ENCODE data around the gene MRPL23.

Gene MRPL23

DNA sequence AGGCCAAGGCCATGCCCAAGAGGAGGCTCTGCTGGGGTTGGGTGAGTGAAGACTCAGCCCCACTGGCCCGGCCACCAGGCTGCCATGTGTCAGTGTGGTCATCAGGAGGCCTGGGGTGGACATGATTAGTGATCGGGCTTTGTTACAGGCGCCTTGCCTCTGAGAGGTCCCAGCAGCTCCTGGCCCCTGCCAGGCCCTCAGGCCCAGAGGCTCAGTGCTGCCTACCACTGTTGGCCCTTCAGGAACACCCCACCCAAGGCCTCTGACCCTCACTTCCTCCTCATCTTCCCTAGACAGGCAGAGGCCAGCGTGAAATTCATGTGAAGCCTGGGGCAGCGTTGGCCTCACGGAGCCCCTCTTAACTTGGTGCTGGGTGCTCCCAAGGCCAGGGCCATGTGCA is 2.2 kb downstream of the MRPL23 start:
- no peak for ATAC-seq
- TF ChIP-seq ARNTL (CRISPR knock-in tag; IDR thresholded peaks at IDR 0.05; ENCODE audit: borderline replicate concordance, low read depth) (no peak), ZNF70 (CRISPR knock-in tag; IDR thresholded peaks at IDR 0.05) (no peak), BACH2 (CRISPR knock-in tag; IDR thresholded peaks at IDR 0.05; ENCODE audit: borderline replicate concordance) (no peak), CSDC2 (CRISPR knock-in tag; IDR thresholded peaks at IDR 0.05) (no peak), RARB (CRISPR knock-in tag; IDR thresholded peaks at IDR 0.05) (no peak), TCF4 (CRISPR knock-in tag; IDR thresholded peaks at IDR 0.05; ENCODE audit: borderline replicate concordance) (no peak), ZFP3 (CRISPR knock-in tag; IDR thresholded peaks at IDR 0.05) (no peak), ZNF8 (CRISPR knock-in tag; IDR thresholded peaks at IDR 0.05) (no peak), ZC3H10 (CRISPR knock-in tag; IDR thresholded peaks at IDR 0.05) (no peak), OSR1 (CRISPR knock-in tag; IDR thresholded peaks at IDR 0.05) (no peak), SNAI2 (CRISPR knock-in tag; IDR thresholded peaks at IDR 0.05) (no peak), ZFP30 (CRISPR knock-in tag; IDR thresholded peaks at IDR 0.05) (no peak)
- TF ChIP-seq, protein P1, sequence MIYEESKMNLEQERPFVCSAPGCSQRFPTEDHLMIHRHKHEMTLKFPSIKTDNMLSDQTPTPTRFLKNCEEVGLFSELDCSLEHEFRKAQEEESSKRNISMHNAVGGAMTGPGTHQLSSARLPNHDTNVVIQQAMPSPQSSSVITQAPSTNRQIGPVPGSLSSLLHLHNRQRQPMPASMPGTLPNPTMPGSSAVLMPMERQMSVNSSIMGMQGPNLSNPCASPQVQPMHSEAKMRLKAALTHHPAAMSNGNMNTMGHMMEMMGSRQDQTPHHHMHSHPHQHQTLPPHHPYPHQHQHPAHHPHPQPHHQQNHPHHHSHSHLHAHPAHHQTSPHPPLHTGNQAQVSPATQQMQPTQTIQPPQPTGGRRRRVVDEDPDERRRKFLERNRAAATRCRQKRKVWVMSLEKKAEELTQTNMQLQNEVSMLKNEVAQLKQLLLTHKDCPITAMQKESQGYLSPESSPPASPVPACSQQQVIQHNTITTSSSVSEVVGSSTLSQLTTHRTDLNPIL (CRISPR knock-in tag; IDR thresholded peaks at IDR 0.05; ENCODE audit: low read depth), result no peak

DNA sequence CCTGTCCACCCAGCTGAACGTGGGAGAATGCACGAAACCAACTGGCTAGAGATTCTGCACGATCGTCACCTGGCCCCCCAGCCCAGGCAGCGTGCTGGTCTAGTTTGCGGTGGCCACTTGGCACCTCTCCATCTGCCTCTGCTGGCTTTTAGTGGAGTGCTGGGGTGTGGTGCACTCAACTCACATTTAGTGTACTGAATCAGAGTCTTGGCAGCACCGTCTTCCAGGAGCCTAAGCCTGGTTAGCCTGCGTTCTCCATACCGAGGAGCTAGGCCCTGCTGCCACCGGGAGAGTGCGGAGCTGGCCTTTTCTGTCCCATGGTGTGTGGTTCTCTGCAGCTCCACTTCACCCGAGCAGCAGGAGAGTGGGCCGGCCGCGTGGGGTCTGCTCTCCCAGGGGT is 2.8 kb downstream of the MRPL23 start:
- TF ChIP-seq SNAI2 (CRISPR knock-in tag; IDR thresholded peaks at IDR 0.05), result no peak
- no peak for TF ChIP-seq OSR1 (CRISPR knock-in tag; IDR thresholded peaks at IDR 0.05)
- no peak for TF ChIP-seq BACH2 (CRISPR knock-in tag; IDR thresholded peaks at IDR 0.05; ENCODE audit: borderline replicate concordance)
- no peak for TF ChIP-seq ISL1 (CRISPR knock-in tag; IDR thresholded peaks at IDR 0.05)
- TF ChIP-seq ZFP3 (CRISPR knock-in tag; IDR thresholded peaks at IDR 0.05), result no peak
- TF ChIP-seq, protein P2, sequence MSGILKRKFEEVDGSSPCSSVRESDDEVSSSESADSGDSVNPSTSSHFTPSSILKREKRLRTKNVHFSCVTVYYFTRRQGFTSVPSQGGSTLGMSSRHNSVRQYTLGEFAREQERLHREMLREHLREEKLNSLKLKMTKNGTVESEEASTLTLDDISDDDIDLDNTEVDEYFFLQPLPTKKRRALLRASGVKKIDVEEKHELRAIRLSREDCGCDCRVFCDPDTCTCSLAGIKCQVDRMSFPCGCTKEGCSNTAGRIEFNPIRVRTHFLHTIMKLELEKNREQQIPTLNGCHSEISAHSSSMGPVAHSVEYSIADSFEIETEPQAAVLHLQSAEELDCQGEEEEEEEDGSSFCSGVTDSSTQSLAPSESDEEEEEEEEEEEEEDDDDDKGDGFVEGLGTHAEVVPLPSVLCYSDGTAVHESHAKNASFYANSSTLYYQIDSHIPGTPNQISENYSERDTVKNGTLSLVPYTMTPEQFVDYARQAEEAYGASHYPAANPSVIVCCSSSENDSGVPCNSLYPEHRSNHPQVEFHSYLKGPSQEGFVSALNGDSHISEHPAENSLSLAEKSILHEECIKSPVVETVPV (CRISPR knock-in tag; IDR thresholded peaks at IDR 0.05), result no peak
- TF ChIP-seq TOX (CRISPR knock-in tag; IDR thresholded peaks at IDR 0.05; ENCODE audit: borderline replicate concordance), result no peak
- ATAC-seq, result no peak

DNA sequence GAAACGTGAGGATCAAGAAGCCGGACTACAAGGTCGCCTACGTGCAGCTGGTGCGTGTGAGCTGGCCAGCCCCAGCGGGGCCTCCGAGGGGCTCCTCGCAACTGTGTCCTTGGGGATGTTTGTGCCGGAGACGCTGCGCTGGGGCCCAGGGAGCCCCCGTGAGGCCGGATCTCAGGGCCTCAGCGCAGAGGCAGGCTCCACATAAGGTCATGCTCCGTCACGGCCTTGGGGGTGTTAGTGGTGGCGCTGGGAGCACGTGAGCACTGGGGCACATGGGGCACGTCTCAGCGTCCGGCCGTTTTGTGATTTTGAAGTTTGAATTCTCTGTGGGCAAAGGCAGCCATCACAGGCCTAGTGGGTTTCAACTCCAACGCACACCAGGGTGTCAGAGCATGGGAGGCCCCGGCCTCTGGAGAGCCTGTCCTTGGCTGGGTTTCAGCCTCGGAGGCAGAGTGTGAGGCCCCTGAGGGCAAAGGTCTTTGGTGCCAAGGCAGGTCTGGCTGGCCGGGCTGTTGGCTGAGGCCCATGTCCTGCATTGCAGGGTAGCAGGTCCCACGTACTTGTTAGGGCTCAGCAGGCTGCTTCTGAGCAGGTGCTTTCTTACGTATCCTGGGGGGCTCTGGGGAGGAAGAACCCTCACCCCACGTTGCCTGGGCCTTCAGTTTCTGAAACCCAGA is 5.8 kb downstream of the MRPL23 start:
- TF ChIP-seq, protein P1 (CRISPR knock-in tag; IDR thresholded peaks at IDR 0.05; ENCODE audit: low read depth), result no peak
- TF ChIP-seq ESRRG (CRISPR knock-in tag; IDR thresholded peaks at IDR 0.05) (no peak), BACH2 (CRISPR knock-in tag; IDR thresholded peaks at IDR 0.05; ENCODE audit: borderline replicate concordance) (no peak), GLIS3 (CRISPR knock-in tag; IDR thresholded peaks at IDR 0.05) (no peak), PPARA (CRISPR knock-in tag; IDR thresholded peaks at IDR 0.05; ENCODE audit: borderline replicate concordance) (no peak), ZNF565 (CRISPR knock-in tag; conservative IDR thresholded peaks at IDR 0.05; ENCODE audit: low read depth) (no peak), ZC3H10 (CRISPR knock-in tag; IDR thresholded peaks at IDR 0.05) (no peak), TCF4 (CRISPR knock-in tag; IDR thresholded peaks at IDR 0.05; ENCODE audit: borderline replicate concordance) (no peak), ARNTL (CRISPR knock-in tag; IDR thresholded peaks at IDR 0.05; ENCODE audit: borderline replicate concordance, low read depth) (no peak), RARB (CRISPR knock-in tag; IDR thresholded peaks at IDR 0.05) (no peak)
- TF ChIP-seq, protein P3, sequence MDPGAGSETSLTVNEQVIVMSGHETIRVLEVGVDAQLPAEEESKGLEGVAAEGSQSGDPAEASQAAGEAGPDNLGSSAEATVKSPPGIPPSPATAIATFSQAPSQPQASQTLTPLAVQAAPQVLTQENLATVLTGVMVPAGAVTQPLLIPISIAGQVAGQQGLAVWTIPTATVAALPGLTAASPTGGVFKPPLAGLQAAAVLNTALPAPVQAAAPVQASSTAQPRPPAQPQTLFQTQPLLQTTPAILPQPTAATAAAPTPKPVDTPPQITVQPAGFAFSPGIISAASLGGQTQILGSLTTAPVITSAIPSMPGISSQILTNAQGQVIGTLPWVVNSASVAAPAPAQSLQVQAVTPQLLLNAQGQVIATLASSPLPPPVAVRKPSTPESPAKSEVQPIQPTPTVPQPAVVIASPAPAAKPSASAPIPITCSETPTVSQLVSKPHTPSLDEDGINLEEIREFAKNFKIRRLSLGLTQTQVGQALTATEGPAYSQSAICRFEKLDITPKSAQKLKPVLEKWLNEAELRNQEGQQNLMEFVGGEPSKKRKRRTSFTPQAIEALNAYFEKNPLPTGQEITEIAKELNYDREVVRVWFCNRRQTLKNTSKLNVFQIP (CRISPR knock-in tag; IDR thresholded peaks at IDR 0.05; ENCODE audit: borderline replicate concordance, low read depth), result no peak
- TF ChIP-seq, protein P4, sequence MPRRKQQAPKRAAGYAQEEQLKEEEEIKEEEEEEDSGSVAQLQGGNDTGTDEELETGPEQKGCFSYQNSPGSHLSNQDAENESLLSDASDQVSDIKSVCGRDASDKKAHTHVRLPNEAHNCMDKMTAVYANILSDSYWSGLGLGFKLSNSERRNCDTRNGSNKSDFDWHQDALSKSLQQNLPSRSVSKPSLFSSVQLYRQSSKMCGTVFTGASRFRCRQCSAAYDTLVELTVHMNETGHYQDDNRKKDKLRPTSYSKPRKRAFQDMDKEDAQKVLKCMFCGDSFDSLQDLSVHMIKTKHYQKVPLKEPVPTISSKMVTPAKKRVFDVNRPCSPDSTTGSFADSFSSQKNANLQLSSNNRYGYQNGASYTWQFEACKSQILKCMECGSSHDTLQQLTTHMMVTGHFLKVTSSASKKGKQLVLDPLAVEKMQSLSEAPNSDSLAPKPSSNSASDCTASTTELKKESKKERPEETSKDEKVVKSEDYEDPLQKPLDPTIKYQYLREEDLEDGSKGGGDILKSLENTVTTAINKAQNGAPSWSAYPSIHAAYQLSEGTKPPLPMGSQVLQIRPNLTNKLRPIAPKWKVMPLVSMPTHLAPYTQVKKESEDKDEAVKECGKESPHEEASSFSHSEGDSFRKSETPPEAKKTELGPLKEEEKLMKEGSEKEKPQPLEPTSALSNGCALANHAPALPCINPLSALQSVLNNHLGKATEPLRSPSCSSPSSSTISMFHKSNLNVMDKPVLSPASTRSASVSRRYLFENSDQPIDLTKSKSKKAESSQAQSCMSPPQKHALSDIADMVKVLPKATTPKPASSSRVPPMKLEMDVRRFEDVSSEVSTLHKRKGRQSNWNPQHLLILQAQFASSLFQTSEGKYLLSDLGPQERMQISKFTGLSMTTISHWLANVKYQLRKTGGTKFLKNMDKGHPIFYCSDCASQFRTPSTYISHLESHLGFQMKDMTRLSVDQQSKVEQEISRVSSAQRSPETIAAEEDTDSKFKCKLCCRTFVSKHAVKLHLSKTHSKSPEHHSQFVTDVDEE (CRISPR knock-in tag; IDR thresholded peaks at IDR 0.05), result no peak
- no peak for ATAC-seq

Data from SK-N-SH treated with all-trans-retinoic acid at 6 μM for 48 hours (cell line).